Heart right ventricle (tissue), 16 donors: ENCODE results near the gene IL17C. TPM values are rescaled to one million over a fixed set of nuclear protein-coding genes. Genes with fewer than 3 reads are reported as not detected.

Experiments
- ATAC-seq, 8 donors: fragments of 200-7000 bp; cut with Tn5 transposase; one replicate each; pipeline ENCODE4 v1.9.1; 2020; ENCODE audit warnings: mild to moderate bottlenecking in 8 of 8, moderate library complexity in 8 of 8, moderate number of reproducible peaks in 1 of 8
- DNase-seq, 2 donors: peaks; one replicate each; pipeline ENCODE4 v3.0.0-alpha.2; 2020
- H3K27ac ChIP-seq, 10 donors: fragments of 200-600 bp; sonication (generic) in 2 of 10; one replicate each; pipeline versions ENCODE4 v1.5.0 to v1.8.0; 2020 to 2022; ENCODE audit warnings: mild to moderate bottlenecking in 3 of 10
- H3K27me3 ChIP-seq, 7 donors: fragments of 200-600 bp; one replicate each; pipeline ENCODE4 v1.8.0; 2021 to 2022; ENCODE audit warnings: mild to moderate bottlenecking in 2 of 7
- H3K36me3 ChIP-seq, 9 donors: fragments of 200-600 bp; sonication (generic) in 1 of 9; one replicate each; pipeline versions ENCODE4 v1.5.0 to v1.8.0; 2020 to 2022; ENCODE audit warnings: mild to moderate bottlenecking in 2 of 9
- H3K4me1 ChIP-seq, 9 donors: fragments of 200-600 bp; sonication (generic) in 1 of 9; one replicate each; pipeline versions ENCODE4 v1.5.0 to v1.8.0; 2020 to 2022; ENCODE audit warnings: mild to moderate bottlenecking in 4 of 9
- H3K4me3 ChIP-seq, 10 donors: fragments of 200-600 bp; sonication (generic) in 2 of 10; one replicate each; pipeline versions ENCODE4 v1.5.0 to v1.8.0; 2020 to 2022; ENCODE audit warnings: mild to moderate bottlenecking in 7 of 10, moderate library complexity in 2 of 10
- H3K9me3 ChIP-seq, 11 donors: fragments of 200-600 bp in 10 of 11; sonication (generic) in 2 of 11; one replicate each; pipeline versions ENCODE4 v1.5.0 to v1.8.0; 2013 to 2022; ENCODE audit warnings: mild to moderate bottlenecking in 2 of 11, control low read depth in 1 of 11, moderate library complexity in 1 of 11
- CTCF ChIP-seq, 9 donors: fragments of 200-600 bp; sonication (generic) in 2 of 9; IDR thresholded peaks; one replicate each; pipeline versions ENCODE4 v1.5.0 to v1.8.0; 2021 to 2022; ENCODE audit warnings: antibody characterized with exemption in 9 of 9, mild to moderate bottlenecking in 5 of 9, moderate library complexity in 1 of 9
- WGBS, 2 donors: extraction: QIAGEN DNeasy Blood & Tissue Kit; methylation state at CpG; one replicate each; pipeline ENCODE4 v1.1.7; 2013; ENCODE audit warnings: inconsistent platforms in 1 of 2; 5-methylcytosine and 5-hydroxymethylcytosine counted together
- intact Hi-C, 10 donors: fragments of 100-400 bp; cut with DNase I; formaldehyde crosslinking; loops; one replicate each; pipeline versions ENCODE4 v1.11.1 to v1.14.2; 2022
- polyA plus RNA-seq, 2 donors: library from polyadenylated mRNA; stranded (reverse); fragments of 200-250 nt; gene quantifications; one replicate each; pipeline ENCODE4 v1.2.3, GENCODE V29; 2013
- total RNA-seq, 10 donors: library from RNA; stranded (reverse); fragmentation: NEBNext Ultra II Directional in 3 of 10; extraction: Animal tissue kit (Norgen Biotek cat#: 25700) in 3 of 10; gene quantifications; one replicate each; pipeline versions ENCODE4 v1.2.1 to v1.2.4, GENCODE V29; 2021 to 2023
- donor health status: Arrhythmogenic right ventricular cardiomyopathy.
- donor health status: ischemic (EF 13 %, LVEDD 7.1; RV severe dilation, severe dysfunction).
- donor health status: healthy with polysubstance abuse.
- donor health status: DM: no; HTN: yes; CAD: no.
- donor health status: DM: no; HTN: no; CAD: no.
- donor health status: ischemic (EF 25% LVEDD 6.9; RV normal size, moderate dysfunction).
- donor health status: ischemic (EF 25% LVEDD 5.7; RV mildly dilated, moderate dysfunction).
- donor health status: healthy.
- donor health status: DM: yes; HTN: yes; CAD: no.
- donor health status: Ischemic cardiomyopathy.
- donor health status: ischemic (EF 35%, LVEDD 5.7; RV mildly dilated, moderate dysfunction).
- donor health status: nonischemic (EF 11% LVEDD 7.7; RV severe dilation, severe dysfunction).
- donor health status: DM: yes; HTN: yes; CAD: no.
- donor health status: PGD.
- donor health status: ischemic (EF 29% LVEDD 5.4; RV normal size, mild dysfunction).
- donor health status: nonischemic (EF 23%, LVEDD 6.1; RV moderate dilation, normal function).

Gene IL17C
- total and polyA plus RNA-seq, 12 donors = not detected

GRCh38 chr16:88684569-88685155 lies 46.3 kb downstream of the IL17C start:
- no peak for DNase-seq
- Histone ChIP-seq H3K9me3 (no peaks in the 10 kb centered on the region), H3K36me3 (peaks cover 0 to 4% (median 0%) of the 10 kb centered on the region in 9 donors), H3K4me3 (peak overlapping the region in 1 of 10 donors; percentile 86), H3K4me1 (peaks cover 6 to 60% (median 21%) of the 10 kb centered on the region in 9 donors), H3K27me3 (peaks cover 0 to 75% (median 35%) of the 10 kb centered on the region in 7 donors), H3K27ac (no peak overlapping the region)
- WGBS, 2 donors = 68 to 74% methylated on average over 15 of the region's 15 CpGs
- intact Hi-C loops = no loop called here
- no peak for TF ChIP-seq CTCF (IDR thresholded peaks at IDR 0.05)
- ATAC-seq = no peak

- Histone ChIP-seq H3K27me3 (peaks cover 0 to 79% (median 43%) of the 10 kb centered on the region in 7 donors), H3K4me1 (peaks cover 6 to 57% (median 21%) of the 10 kb centered on the region in 9 donors), H3K27ac (peak overlapping the region in 3 of 10 donors; percentile 13 to 89 (median 35)), H3K9me3 (no peaks in the 10 kb centered on the region), H3K4me3 (peak overlapping the region; percentile 40 to 86 (median 60)), H3K36me3 (peaks cover 0 to 2% (median 0%) of the 10 kb centered on the region in 9 donors)
- peak in 6 of 8 donors; percentile 8 to 39 (median 18) for ATAC-seq
- 6 to 8% methylated on average over 33 of the region's 33 CpGs for WGBS, 2 donors
- no peak for DNase-seq
- peak in 8 of 9 donors; percentile 13 to 67 (median 52) for TF ChIP-seq CTCF (IDR thresholded peaks at IDR 0.05)
- intact Hi-C loops = no loop called here
Measured at GRCh38 chr16:88685156-88686061, 47.0 kb downstream of the IL17C start.

- Histone ChIP-seq H3K4me1 (peaks cover 6 to 51% (median 21%) of the 10 kb centered on the region in 9 donors), H3K4me3 (peak overlapping the region; percentile 40 to 86 (median 60)), H3K27me3 (peaks cover 0 to 79% (median 49%) of the 10 kb centered on the region in 7 donors), H3K9me3 (no peaks in the 10 kb centered on the region), H3K36me3 (no peaks in the 10 kb centered on the region), H3K27ac (peak overlapping the region in 4 of 10 donors; percentile 13 to 89 (median 42))
- WGBS, 2 donors = 0% methylated on average over 21 to 25 of the region's 25 CpGs
- intact Hi-C loops = no loop called here
- no peak for TF ChIP-seq CTCF (IDR thresholded peaks at IDR 0.05)
- ATAC-seq (peak; percentile 23 to 55 (median 32)), DNase-seq (peak in 1 of 2 donors; percentile 37)
Measured at GRCh38 chr16:88686062-88686438, 47.7 kb downstream of the IL17C start.
